GM23248 (cell line): Measurements from ENCODE around the gene CD8B2.
"Not testable (repeated sequence)": the region's sequence is repeated elsewhere in the genome, so short reads cannot be mapped to it uniquely, and the experiment has no call there.

Experiments used
- EZH2 ChIP-seq: fragments of 200-600 bp; sonication (generic); IDR thresholded peaks from 2 replicates; pipeline ENCODE4 v1.6.1; 2018; ENCODE audit warnings: antibody characterized with exemption, mild to moderate bottlenecking; ENCODE audit not compliant: insufficient read depth, poor library complexity, severe bottlenecking
- EZH2phosphoT487 ChIP-seq: fragments of 200-600 bp; sonication (generic); IDR thresholded peaks from 2 replicates; pipeline ENCODE4 v1.6.1; 2018; ENCODE audit warnings: antibody characterized with exemption, moderate library complexity, mild to moderate bottlenecking, low read depth; ENCODE audit not compliant: insufficient read depth

DNA sequence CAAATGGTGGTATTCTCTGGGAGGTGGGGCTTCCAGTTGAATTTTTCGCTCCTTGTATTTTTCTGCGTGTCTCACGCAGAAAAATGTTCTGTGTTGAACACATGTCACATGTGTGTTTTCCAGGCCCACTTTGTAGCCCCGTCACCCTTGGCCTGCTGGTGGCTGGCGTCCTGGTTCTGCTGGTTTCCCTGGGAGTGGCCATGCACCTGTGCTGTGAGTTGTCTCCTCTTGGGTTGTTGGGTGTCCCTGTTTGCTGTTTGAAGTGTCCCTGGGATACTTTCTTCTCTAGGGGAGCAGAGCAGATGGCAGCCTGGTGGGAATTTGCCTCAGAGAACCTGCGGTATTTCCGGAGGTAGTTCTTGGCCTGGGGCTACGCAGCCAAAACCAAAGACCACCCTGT is 15.2 kb downstream of the CD8B2 start:
- not testable (repeated sequence) for TF ChIP-seq EZH2, EZH2phosphoT487
